SH-SY5Y (cell line): ENCODE results near the gene GALNTL6.

ENCODE experiments used
- GATA2 ChIP-seq: IDR thresholded peaks from 2 replicates; pipeline ENCODE4 v1.6.1; 2011; ENCODE audit warnings: mild to moderate bottlenecking, low read depth, low read length
- GATA3 ChIP-seq: IDR thresholded peaks from 2 replicates; pipeline ENCODE4 v1.6.1; 2011; ENCODE audit warnings: low read depth, mild to moderate bottlenecking, low read length, moderate library complexity

- TF ChIP-seq GATA2 (no peak), GATA3 (no peak)
Observed at GRCh38 chr4:171932238-171932637, 119.0 kb downstream of the GALNTL6 start.
